Transverse colon (tissue), 4 donors: Measurements from ENCODE around the gene MRPS11. TPM values are rescaled to one million over a fixed set of nuclear protein-coding genes. Genes with fewer than 3 reads are reported as not detected.
A peak's percentile ranks its signal among the peaks of the same experiment; 100 is the strongest.

ENCODE experiments used
- DNase-seq: peaks from one replicate; pipeline ENCODE4 v3.0.0-alpha.2; 2019
- H3K27ac ChIP-seq, 4 donors: fragments of 200-600 bp; sonication (generic); 2 replicates each; pipeline ENCODE4 v1.5.1; 2016 to 2018; ENCODE audit warnings: inconsistent platforms in 4 of 4
- H3K27me3 ChIP-seq: fragments of 200-600 bp; sonication (generic); 2 replicates; pipeline ENCODE4 v1.5.1; 2017; ENCODE audit warnings: inconsistent platforms
- H3K36me3 ChIP-seq, 4 donors: fragments of 200-600 bp; sonication (generic); 2 replicates each; pipeline ENCODE4 v1.5.1; 2017 to 2019; ENCODE audit warnings: inconsistent platforms in 4 of 4
- H3K4me1 ChIP-seq, 4 donors: fragments of 200-600 bp; sonication (generic); 2 replicates each; pipeline ENCODE4 v1.5.1; 2017 to 2020; ENCODE audit warnings: inconsistent platforms in 4 of 4
- H3K4me3 ChIP-seq, 4 donors: fragments of 200-600 bp; sonication (generic); 1 replicate in 1 of 4; 2 replicates in 3 of 4; pipeline versions ENCODE4 v1.5.1 to v1.6.1; 2017 to 2019; ENCODE audit warnings: inconsistent platforms in 4 of 4
- H3K9me3 ChIP-seq, 2 donors: fragments of 200-600 bp; sonication (generic); 2 replicates each; pipeline ENCODE4 v1.5.1; 2017 to 2019; ENCODE audit warnings: inconsistent platforms in 2 of 2
- EP300 ChIP-seq: sonication (generic); formaldehyde crosslinking; IDR thresholded peaks from one replicate; pipeline ENCODE4 v1.6.1; 2017; ENCODE audit warnings: antibody characterized with exemption, low read depth
- POLR2A ChIP-seq: fragments of 450-650 bp; IDR thresholded peaks from one replicate; pipeline ENCODE4 v1.6.1; 2016; ENCODE audit warnings: antibody characterized with exemption, mild to moderate bottlenecking, moderate library complexity
- POLR2AphosphoS5 ChIP-seq, 3 donors: sonication (generic); formaldehyde crosslinking; IDR thresholded peaks; one replicate each; pipeline ENCODE4 v1.6.1; 2016; ENCODE audit warnings: antibody characterized with exemption in 3 of 3
- WGBS, 2 donors: methylation state at CpG; one replicate each; pipeline ENCODE4 v1.1.5; 2018; ENCODE audit warnings: low coverage in 1 of 2; 5-methylcytosine and 5-hydroxymethylcytosine counted together
- in situ Hi-C, 4 donors: fragments of 200-750 bp; cut with MboI; loops; one replicate each; pipeline versions ENCODE4 v1.15.0 to v1.15.1; 2017; ENCODE audit warnings: low sequenced_read_pairs in 3 of 4, low pct_ligation_motif_present in 1 of 4, low pct_unique_long_range_greater_than_20kb in 1 of 4
- intact Hi-C: fragments of 100-400 bp; cut with DNase I; formaldehyde crosslinking; loops from one replicate; pipeline ENCODE4 v1.15.1; 2023; ENCODE audit warnings: low total_unique reads
- total RNA-seq, 4 donors: library from RNA; depleted of rRNA; stranded (reverse); fragments of >200 nt; gene quantifications; one replicate each; pipeline ENCODE4 v1.1.0, GENCODE V29; 2016
- TF ChIP-seq, protein P1 (sequence below), 5 experiments: fragments of 200-600 bp in 3 of 5; fragments of 450-650 bp in 2 of 5; sonication (generic) in 3 of 5; IDR thresholded peaks; 1 replicate in 2 of 5; 2 replicates in 3 of 5; pipeline ENCODE4 v1.5.1; 2016 to 2017; ENCODE audit warnings: antibody characterized with exemption in 5 of 5, inconsistent platforms in 3 of 5, mild to moderate bottlenecking in 2 of 5, moderate library complexity in 1 of 5

MRPS11 gene
- total RNA-seq, 4 donors from 2014 or later = 19.5 to 52.8 (median 39.4) TPM

DNA sequence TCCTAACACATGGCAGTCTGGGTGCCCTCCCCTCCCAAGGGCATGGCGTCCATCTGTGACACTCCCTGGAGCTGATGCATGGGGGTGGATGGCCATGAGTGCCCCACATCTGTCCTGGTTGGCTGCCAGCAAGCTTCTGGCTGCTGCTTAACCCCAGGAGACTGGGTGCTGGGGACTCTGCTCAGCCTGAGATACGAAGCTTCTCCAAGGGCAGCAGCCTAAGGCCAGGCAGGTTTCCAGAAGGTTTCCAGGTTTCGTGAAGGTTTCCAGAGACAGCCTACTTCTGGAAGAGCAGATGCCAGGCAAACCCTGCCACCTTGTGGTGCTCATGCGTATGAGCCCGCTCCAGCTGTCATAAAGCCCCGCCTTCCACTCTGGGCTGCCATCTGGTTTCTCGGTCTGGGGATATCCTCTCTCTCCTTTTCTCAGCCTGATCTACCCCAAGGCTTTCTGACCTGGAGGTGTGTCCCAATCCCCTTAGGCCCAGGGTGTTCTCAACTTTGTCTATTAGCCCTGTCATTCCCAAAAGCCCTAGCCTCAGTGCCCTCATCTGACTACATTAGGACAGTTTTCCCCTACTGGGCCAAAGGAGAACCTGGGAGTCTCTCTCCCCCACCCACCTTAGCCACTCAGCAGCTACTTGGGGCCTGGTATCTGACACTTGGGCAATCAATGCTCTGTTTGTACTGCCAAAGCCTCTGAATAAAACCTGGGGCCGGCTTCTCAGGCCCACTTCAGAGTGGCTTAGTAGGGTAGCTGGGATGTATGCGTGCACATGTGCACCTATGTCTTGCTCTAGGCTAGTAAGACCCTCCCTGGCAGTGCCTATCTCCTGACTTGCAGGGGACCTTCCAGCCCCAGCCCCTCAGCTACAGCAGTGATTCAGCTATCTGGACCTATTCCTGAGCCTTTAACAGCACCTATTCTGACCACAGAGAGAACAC is 12.4 kb upstream of the MRPS11 start:
- Histone ChIP-seq H3K4me3 (no peak overlapping the region), H3K9me3 (no peaks in the 10 kb centered on the region), H3K36me3 (peaks cover 0 to 14% (median 3%) of the 10 kb centered on the region in 4 donors), H3K4me1 (peaks cover 0 to 10% (median 2%) of the 10 kb centered on the region in 4 donors), H3K27ac (no peak overlapping the region), H3K27me3 (no peaks in the 10 kb centered on the region)
- TF ChIP-seq, protein P1, sequence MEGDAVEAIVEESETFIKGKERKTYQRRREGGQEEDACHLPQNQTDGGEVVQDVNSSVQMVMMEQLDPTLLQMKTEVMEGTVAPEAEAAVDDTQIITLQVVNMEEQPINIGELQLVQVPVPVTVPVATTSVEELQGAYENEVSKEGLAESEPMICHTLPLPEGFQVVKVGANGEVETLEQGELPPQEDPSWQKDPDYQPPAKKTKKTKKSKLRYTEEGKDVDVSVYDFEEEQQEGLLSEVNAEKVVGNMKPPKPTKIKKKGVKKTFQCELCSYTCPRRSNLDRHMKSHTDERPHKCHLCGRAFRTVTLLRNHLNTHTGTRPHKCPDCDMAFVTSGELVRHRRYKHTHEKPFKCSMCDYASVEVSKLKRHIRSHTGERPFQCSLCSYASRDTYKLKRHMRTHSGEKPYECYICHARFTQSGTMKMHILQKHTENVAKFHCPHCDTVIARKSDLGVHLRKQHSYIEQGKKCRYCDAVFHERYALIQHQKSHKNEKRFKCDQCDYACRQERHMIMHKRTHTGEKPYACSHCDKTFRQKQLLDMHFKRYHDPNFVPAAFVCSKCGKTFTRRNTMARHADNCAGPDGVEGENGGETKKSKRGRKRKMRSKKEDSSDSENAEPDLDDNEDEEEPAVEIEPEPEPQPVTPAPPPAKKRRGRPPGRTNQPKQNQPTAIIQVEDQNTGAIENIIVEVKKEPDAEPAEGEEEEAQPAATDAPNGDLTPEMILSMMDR (IDR thresholded peaks at IDR 0.05) = peak; percentile 56 to 69 (median 65)
- TF ChIP-seq EP300 (no peak), POLR2AphosphoS5 (IDR thresholded peaks at IDR 0.05) (peak in 1 of 3 donors; percentile 44)
- WGBS, 2 donors = 0 to 28% methylated on average over 1 to 9 of the region's 9 CpGs
- in situ Hi-C loops (no loop called here), intact Hi-C loops (no loop called here)
- DNase-seq = peak; percentile 60

DNA sequence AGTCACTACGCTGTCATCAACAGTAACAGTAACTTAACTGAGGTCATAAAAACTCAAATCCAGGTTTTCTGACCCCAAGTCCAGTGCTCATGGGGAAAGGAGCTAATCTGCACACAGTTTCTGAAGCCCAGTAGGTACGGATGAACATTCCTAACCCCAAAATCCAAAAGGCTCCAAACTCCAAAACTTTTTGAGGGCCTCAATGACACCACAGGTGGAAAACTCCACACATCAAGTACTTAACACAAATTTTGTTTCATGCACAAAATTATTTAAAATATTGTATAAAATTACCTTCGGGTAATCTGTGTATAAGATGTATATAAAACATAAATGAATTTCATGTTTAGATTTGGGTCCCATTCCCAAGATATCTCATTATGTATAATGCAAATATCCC is 10.8 kb upstream of the MRPS11 start:
- no peaks in the 10 kb centered on the region for H3K27me3 ChIP-seq
- no peak overlapping the region for H3K4me3 ChIP-seq
- no peak for DNase-seq
- H3K4me1 ChIP-seq = peaks cover 0 to 9% (median 2%) of the 10 kb centered on the region in 4 donors
- no peaks in the 10 kb centered on the region for H3K9me3 ChIP-seq
- WGBS, 2 donors = 90 to 96% methylated on average over 2 to 3 of the region's 3 CpGs
- H3K27ac ChIP-seq = no peak overlapping the region
- no peak for TF ChIP-seq POLR2A
- no peak for TF ChIP-seq EP300
- TF ChIP-seq, protein P1 (IDR thresholded peaks at IDR 0.05) = no peak
- no peak for TF ChIP-seq POLR2AphosphoS5 (IDR thresholded peaks at IDR 0.05)
- peaks cover 0 to 28% (median 8%) of the 10 kb centered on the region in 4 donors for H3K36me3 ChIP-seq
- intact Hi-C loops = no loop called here
- in situ Hi-C loops = no loop called here

DNA sequence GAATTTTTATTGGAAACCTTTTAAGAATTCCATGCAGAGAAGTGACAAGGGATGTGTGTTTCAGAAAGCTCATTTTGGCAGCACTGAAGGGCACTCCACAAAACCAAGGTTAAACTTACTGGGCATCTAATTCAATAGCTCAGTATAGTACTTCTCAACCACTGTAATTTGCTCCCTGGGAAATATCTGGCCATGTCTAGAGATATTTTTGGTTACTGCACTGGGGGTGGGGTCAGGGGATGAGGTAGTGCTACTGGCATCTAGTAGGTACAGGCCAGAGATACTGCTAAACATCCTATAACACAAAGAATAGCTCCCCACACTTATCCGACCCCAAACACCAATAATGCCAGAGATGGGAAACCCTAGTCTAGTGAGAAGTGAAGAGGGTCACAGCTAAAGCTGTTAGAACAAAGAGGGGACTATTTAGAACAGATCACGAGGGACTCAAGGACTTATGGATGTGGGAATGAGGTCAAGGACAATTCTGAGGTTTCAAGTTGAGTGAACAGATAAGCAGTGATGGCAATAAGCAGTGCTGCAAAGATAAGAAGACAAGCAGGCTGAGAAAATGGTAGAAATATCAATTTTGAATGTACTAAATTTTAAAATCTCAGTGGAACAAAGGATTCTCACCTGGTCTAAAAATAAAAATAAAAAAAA is 3.5 kb upstream of the MRPS11 start:
- no peak for DNase-seq
- in situ Hi-C loops = no loop called here
- Histone ChIP-seq H3K27me3 (no peaks in the 10 kb centered on the region), H3K4me3 (no peak overlapping the region), H3K9me3 (no peaks in the 10 kb centered on the region), H3K36me3 (peaks cover 0 to 58% (median 16%) of the 10 kb centered on the region in 4 donors), H3K4me1 (peaks cover 10 to 22% (median 17%) of the 10 kb centered on the region in 4 donors), H3K27ac (no peak overlapping the region)
- TF ChIP-seq POLR2A (no peak), POLR2AphosphoS5 (IDR thresholded peaks at IDR 0.05) (no peak), EP300 (no peak)
- TF ChIP-seq, protein P1 (IDR thresholded peaks at IDR 0.05) = no peak
- intact Hi-C loops = no loop called here
- 65 to 75% methylated on average over 2 of the region's 2 CpGs for WGBS, 2 donors

DNA sequence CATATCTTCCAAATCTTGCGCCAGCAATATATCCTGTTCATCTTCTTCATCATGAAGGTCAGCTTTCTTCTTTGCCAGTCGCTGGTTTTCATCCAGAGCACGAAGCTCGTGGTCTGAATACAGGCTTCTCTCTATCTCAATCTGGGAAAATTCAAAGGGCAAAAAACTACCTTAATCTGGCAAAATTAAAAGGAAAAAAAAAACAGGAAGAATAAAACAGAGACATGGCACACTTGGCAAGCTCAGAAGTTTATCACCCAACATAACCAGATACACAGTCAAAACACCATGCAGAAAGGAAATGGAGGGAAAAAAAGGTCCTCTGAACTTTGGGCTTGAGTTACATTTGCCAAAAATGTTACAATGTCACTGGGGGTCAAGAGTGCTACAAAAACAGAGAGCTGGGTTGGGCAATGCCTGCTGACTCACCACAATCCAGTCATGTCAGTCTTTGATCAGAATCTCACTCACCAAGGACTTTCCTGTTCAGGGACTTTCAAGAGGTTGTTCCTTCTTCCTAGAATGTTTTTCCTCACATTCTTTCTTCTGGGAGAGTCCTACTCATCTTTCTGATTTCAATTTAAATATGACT is 1.8 kb upstream of the MRPS11 start:
- DNase-seq = no peak
- Histone ChIP-seq H3K9me3 (no peaks in the 10 kb centered on the region), H3K4me3 (peak overlapping the region in 1 of 4 donors; percentile 99), H3K27ac (no peak overlapping the region), H3K4me1 (peaks cover 10 to 29% (median 22%) of the 10 kb centered on the region in 4 donors), H3K27me3 (no peaks in the 10 kb centered on the region), H3K36me3 (peaks cover 0 to 43% (median 11%) of the 10 kb centered on the region in 4 donors)
- in situ Hi-C loops = no loop called here
- intact Hi-C loops = no loop called here
- no peak for TF ChIP-seq POLR2A
- TF ChIP-seq POLR2AphosphoS5 (IDR thresholded peaks at IDR 0.05) = no peak
- TF ChIP-seq, protein P1 (IDR thresholded peaks at IDR 0.05) = no peak
- TF ChIP-seq EP300 = no peak
- WGBS, 2 donors = 85 to 98% methylated on average over 4 of the region's 4 CpGs
